ENCODE results near the gene NOS1AP. TPM values are rescaled to one million over a fixed set of nuclear protein-coding genes. Genes with fewer than 3 reads are reported as not detected.

NOS1AP gene
- total RNA-seq, 1 experiment from 2014 or later: 5.3 TPM

DNA sequence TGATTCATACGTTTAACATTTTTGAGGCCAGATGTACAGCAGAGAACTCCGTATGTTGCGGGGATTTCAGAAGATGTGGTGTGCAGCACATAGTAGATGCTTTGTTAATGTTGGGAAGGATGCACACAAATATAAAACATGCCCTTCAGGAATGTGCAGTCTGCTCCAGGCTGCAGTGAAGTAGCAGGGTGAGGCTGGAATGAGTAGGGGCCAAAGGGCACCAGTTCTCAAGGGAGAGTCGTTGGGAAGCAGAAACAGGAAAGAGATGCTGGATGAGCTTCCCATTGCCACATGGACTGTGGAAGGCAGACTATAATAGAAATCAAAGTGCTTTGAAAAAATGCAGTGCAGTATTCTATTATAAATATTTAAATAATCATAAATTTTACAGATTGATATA lies 126.9 kb downstream of the NOS1AP start:
- Histone ChIP-seq H3K4me2 (ENCODE audit: low read length) (no peak overlapping the region), H2AFZ (ENCODE audit: low read depth, low read length, poor library complexity, severe bottlenecking) (no peak overlapping the region), H3K36me3 (ENCODE audit: control insufficient read depth in 1 of 2, insufficient read depth in 2 of 2, low read length in 2 of 2) (no peaks in the 10 kb centered on the region), H4K20me1 (ENCODE audit: insufficient read depth) (no peaks in the 10 kb centered on the region), H3K4me1 (ENCODE audit: control insufficient read depth in 1 of 2, insufficient read depth in 2 of 2, low read length in 2 of 2) (peaks cover 20 to 26% of the 10 kb centered on the region in 2 experiments), H3K27ac (ENCODE audit: low read depth, low read length) (no peak overlapping the region), H3K9me3 (ENCODE audit: control insufficient read depth in 1 of 2, insufficient read depth in 1 of 2, low read depth in 1 of 2, low read length in 2 of 2) (no peaks in the 10 kb centered on the region), H3K9me2 (ENCODE audit: insufficient read depth) (no peaks in the 10 kb centered on the region), H3K9ac (ENCODE audit: low read length) (no peak overlapping the region), H3K4me3 (replicated peaks in 1 of 2; ENCODE audit: low read depth in 1 of 2, low read length in 2 of 2) (no peak overlapping the region), H3K79me2 (ENCODE audit: insufficient read depth, low read length) (no peaks in the 10 kb centered on the region), H3K27me3 (ENCODE audit: insufficient read depth, low read length) (no peaks in the 10 kb centered on the region)
- intact Hi-C loops (cut with micrococcal nuclease): no loop called here
- POLR2A ChIA-PET: no interaction called here
- CTCF ChIA-PET: no interaction called here
- DNase-seq (ENCODE audit: low read depth, low spot score) (no peak), ATAC-seq (no peak)
- RAD21 ChIA-PET (ENCODE audit: low non-redundant PET in 1 of 2, low total read pairs in 2 of 2, uncharacterized antibody in 2 of 2, unreplicated experiment in 2 of 2): no interaction called here
- no TSS peak for BruUV-seq (replicated peaks)
- TF ChIP-seq RAD21 (IDR thresholded peaks at IDR 0.05; ENCODE audit: low read depth) (no peak), ELF1 (IDR thresholded peaks at IDR 0.05; ENCODE audit: borderline replicate concordance, low read depth) (no peak), SP1 (IDR thresholded peaks at IDR 0.05; ENCODE audit: low read depth) (no peak), YY1 (IDR thresholded peaks at IDR 0.05; ENCODE audit: extremely low read depth, insufficient replicate concordance, low read depth, low read length) (no peak), EGR1 (IDR thresholded peaks at IDR 0.05; ENCODE audit: low read depth) (no peak), CEBPB (IDR thresholded peaks at IDR 0.05; ENCODE audit: low read depth) (no peak), CBX3 (IDR thresholded peaks at IDR 0.05; ENCODE audit: low read depth) (no peak), EZH2phosphoT487 (IDR thresholded peaks at IDR 0.05; ENCODE audit: borderline replicate concordance) (no peak), SIN3A (IDR thresholded peaks at IDR 0.05; ENCODE audit: low read depth) (no peak), POLR2AphosphoS5 (IDR thresholded peaks at IDR 0.05; ENCODE audit: low read depth, low read length) (no peak), POLR2A (IDR thresholded peaks at IDR 0.05; ENCODE audit: borderline replicate concordance, extremely low read depth, insufficient read depth, insufficient read length) (no peak), ZFX (IDR thresholded peaks at IDR 0.05) (no peak), TCF7L2 (IDR thresholded peaks at IDR 0.05; ENCODE audit: borderline replicate concordance, extremely low read depth, insufficient read depth, insufficient read length) (no peak), SRF (IDR thresholded peaks at IDR 0.05; ENCODE audit: low read depth) (no peak), FOSL1 (IDR thresholded peaks at IDR 0.05; ENCODE audit: low read depth) (no peak)
- TF ChIP-seq, protein P1, sequence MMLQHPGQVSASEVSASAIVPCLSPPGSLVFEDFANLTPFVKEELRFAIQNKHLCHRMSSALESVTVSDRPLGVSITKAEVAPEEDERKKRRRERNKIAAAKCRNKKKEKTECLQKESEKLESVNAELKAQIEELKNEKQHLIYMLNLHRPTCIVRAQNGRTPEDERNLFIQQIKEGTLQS (IDR thresholded peaks at IDR 0.05): no peak
- TF ChIP-seq, protein P2, sequence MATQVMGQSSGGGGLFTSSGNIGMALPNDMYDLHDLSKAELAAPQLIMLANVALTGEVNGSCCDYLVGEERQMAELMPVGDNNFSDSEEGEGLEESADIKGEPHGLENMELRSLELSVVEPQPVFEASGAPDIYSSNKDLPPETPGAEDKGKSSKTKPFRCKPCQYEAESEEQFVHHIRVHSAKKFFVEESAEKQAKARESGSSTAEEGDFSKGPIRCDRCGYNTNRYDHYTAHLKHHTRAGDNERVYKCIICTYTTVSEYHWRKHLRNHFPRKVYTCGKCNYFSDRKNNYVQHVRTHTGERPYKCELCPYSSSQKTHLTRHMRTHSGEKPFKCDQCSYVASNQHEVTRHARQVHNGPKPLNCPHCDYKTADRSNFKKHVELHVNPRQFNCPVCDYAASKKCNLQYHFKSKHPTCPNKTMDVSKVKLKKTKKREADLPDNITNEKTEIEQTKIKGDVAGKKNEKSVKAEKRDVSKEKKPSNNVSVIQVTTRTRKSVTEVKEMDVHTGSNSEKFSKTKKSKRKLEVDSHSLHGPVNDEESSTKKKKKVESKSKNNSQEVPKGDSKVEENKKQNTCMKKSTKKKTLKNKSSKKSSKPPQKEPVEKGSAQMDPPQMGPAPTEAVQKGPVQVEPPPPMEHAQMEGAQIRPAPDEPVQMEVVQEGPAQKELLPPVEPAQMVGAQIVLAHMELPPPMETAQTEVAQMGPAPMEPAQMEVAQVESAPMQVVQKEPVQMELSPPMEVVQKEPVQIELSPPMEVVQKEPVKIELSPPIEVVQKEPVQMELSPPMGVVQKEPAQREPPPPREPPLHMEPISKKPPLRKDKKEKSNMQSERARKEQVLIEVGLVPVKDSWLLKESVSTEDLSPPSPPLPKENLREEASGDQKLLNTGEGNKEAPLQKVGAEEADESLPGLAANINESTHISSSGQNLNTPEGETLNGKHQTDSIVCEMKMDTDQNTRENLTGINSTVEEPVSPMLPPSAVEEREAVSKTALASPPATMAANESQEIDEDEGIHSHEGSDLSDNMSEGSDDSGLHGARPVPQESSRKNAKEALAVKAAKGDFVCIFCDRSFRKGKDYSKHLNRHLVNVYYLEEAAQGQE (IDR thresholded peaks at IDR 0.05; ENCODE audit: low read depth): no peak
- TF ChIP-seq, protein P3, sequence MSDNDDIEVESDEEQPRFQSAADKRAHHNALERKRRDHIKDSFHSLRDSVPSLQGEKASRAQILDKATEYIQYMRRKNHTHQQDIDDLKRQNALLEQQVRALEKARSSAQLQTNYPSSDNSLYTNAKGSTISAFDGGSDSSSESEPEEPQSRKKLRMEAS (IDR thresholded peaks at IDR 0.05): no peak
- TF ChIP-seq, protein P4, sequence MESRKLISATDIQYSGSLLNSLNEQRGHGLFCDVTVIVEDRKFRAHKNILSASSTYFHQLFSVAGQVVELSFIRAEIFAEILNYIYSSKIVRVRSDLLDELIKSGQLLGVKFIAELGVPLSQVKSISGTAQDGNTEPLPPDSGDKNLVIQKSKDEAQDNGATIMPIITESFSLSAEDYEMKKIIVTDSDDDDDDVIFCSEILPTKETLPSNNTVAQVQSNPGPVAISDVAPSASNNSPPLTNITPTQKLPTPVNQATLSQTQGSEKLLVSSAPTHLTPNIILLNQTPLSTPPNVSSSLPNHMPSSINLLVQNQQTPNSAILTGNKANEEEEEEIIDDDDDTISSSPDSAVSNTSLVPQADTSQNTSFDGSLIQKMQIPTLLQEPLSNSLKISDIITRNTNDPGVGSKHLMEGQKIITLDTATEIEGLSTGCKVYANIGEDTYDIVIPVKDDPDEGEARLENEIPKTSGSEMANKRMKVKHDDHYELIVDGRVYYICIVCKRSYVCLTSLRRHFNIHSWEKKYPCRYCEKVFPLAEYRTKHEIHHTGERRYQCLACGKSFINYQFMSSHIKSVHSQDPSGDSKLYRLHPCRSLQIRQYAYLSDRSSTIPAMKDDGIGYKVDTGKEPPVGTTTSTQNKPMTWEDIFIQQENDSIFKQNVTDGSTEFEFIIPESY (IDR thresholded peaks at IDR 0.05; ENCODE audit: extremely low read depth, insufficient replicate concordance, low read length): no peak
